Astrocyte (in vitro differentiated cells and primary cell): ENCODE measurements around the gene CCL22.

ENCODE experiments used
- EZH2 ChIP-seq: IDR thresholded peaks from 2 replicates; pipeline ENCODE4 v1.6.1; 2012; ENCODE audit warnings: mild to moderate bottlenecking, low read length, inconsistent platforms; ENCODE audit not compliant: insufficient read depth
- TF ChIP-seq, protein P1 (sequence below): IDR thresholded peaks from 2 replicates; pipeline ENCODE4 v1.5.1; 2011; ENCODE audit warnings: low read depth, mild to moderate bottlenecking, inconsistent platforms, low read length, moderate library complexity; ENCODE audit not compliant: insufficient read depth

DNA sequence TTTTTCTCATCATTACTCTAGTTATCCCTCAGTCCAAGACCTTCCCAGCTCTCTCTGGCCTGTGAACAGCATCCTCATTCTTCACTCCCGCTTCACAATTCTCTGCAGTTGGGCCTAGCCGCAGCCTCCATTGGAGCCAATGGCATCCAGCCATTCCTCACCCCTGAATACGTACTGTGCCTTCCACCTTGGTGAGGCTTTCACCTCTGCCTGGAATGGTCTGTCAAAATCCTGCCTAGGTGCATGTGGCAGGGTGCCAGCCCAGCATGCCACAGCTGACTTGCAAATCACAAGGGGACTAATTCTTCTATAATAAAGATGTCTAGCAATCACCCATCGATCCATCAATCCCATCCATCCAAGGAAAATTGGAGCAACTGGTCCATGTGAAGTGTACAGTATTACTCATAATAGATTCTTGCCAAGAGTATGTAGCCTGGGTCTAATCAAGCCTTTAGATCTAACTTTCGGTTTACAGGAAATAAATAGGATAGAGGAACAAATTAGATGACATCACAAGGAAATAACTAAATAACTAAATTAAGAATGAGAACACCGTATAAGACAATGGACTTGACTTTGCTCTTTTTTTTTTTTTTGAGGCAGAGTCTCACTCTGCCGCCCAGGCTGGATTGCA, 8.7 kb downstream of the CCL22 start:
- TF ChIP-seq, protein P1, sequence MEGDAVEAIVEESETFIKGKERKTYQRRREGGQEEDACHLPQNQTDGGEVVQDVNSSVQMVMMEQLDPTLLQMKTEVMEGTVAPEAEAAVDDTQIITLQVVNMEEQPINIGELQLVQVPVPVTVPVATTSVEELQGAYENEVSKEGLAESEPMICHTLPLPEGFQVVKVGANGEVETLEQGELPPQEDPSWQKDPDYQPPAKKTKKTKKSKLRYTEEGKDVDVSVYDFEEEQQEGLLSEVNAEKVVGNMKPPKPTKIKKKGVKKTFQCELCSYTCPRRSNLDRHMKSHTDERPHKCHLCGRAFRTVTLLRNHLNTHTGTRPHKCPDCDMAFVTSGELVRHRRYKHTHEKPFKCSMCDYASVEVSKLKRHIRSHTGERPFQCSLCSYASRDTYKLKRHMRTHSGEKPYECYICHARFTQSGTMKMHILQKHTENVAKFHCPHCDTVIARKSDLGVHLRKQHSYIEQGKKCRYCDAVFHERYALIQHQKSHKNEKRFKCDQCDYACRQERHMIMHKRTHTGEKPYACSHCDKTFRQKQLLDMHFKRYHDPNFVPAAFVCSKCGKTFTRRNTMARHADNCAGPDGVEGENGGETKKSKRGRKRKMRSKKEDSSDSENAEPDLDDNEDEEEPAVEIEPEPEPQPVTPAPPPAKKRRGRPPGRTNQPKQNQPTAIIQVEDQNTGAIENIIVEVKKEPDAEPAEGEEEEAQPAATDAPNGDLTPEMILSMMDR: no peak
- no peak for TF ChIP-seq EZH2
